ENCODE results near the gene PRRC2C.
A peak's percentile ranks its signal among the peaks of the same experiment; 100 is the strongest.

The PRRC2C gene

GRCh38 chr1:171581226-171581625, 95.9 kb downstream of the PRRC2C start:
- Mint-ChIP-seq H3K4me3 (no peak overlapping the region), H3K36me3 (ENCODE audit: low read depth) (peaks cover 62% of the 10 kb centered on the region)

DNA sequence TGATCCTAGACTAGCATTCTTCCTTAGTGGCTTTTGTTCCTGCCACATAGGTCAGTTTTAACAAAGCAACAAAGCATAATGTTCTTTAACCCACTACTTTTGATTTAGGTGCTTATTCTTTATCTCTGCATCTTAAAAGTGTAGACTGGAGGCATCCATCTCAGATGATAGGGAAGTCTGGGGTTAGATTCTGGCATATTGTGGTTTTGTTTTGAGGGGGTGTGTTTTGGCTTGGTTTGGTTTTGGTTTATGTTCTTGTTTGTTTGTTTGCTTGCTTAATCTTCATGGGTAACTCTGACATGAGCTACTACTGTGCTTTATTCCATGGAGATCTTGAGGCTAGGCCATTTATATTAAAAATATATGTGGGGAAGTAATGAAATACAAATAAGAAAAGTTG, 96.4 kb downstream of the PRRC2C start:
- Mint-ChIP-seq H3K4me1 (no peaks in the 10 kb centered on the region), H3K9me3 (no peaks in the 10 kb centered on the region), H3K36me3 (ENCODE audit: low read depth) (peaks cover 62% of the 10 kb centered on the region), H3K4me3 (no peak overlapping the region), H3K27me3 (ENCODE audit: low read depth, poor library complexity) (no peaks in the 10 kb centered on the region), H3K27ac (peak overlapping the region; percentile 70)
- DNase-seq = no peak
- TF ChIP-seq CTCF (IDR thresholded peaks at IDR 0.05) = no peak

More at GRCh38 chr1:171581226-171581625, 95.9 kb downstream of the PRRC2C start:
- H3K9me3 Mint-ChIP-seq = no peaks in the 10 kb centered on the region
- H3K4me1 Mint-ChIP-seq = no peaks in the 10 kb centered on the region
- no peaks in the 10 kb centered on the region for H3K27me3 Mint-ChIP-seq (ENCODE audit: low read depth, poor library complexity)
- no peak overlapping the region for H3K27ac Mint-ChIP-seq
- TF ChIP-seq CTCF (IDR thresholded peaks at IDR 0.05) = no peak
- DNase-seq = no peak

DNA sequence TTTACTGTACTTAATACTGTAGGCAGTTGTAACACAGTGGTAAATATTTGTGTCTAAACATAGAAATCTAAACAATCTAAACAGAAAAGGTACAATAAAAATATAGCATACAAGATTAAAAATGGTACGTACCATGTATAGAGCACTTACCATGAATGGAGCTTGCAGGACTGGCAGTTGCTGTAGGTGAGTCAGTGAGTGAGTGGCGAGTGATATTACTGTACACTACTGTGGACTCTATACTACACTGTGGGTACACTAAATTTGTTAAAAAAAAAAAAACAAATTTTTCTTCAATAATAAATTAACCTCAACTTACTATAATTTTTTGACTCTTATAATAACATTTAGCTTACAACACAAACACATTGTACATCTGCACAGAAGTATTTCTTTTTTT, 97.3 kb downstream of the PRRC2C start:
- no peaks in the 10 kb centered on the region for H3K27me3 Mint-ChIP-seq (ENCODE audit: low read depth, poor library complexity)
- H3K4me3 Mint-ChIP-seq = no peak overlapping the region
- no peak for DNase-seq
- H3K27ac Mint-ChIP-seq = no peak overlapping the region
- H3K36me3 Mint-ChIP-seq (ENCODE audit: low read depth) = peaks cover 61% of the 10 kb centered on the region
- no peaks in the 10 kb centered on the region for H3K4me1 Mint-ChIP-seq
- no peak for TF ChIP-seq CTCF (IDR thresholded peaks at IDR 0.05)
- H3K9me3 Mint-ChIP-seq = no peaks in the 10 kb centered on the region

DNA sequence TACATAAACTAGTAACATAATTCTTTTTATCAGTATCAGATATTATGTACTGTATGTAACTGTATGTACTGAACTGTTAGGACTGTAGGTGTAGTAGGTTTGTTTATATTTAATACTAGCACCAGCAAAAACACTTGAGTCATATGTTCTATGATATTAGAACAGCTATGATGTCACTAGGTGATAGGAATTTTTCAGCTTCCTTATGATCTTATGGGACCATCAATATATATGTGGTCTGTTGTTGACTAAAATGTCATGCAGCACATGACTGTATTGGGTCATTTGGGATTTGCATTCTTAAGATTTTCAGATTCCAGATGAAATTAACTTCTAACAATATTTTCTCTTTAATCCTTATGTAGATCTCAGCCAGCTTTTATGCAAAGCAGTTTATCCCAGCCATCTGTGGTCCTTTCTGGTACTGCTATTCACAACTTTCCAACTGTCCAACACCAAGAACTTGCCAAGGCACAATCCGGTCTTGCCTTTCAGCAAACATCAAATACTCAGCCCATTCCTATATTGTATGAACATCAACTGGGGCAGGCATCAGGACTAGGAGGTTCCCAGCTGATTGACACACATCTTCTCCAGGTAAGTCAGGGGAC, 98.4 kb downstream of the PRRC2C start:
- Mint-ChIP-seq H3K27ac (no peak overlapping the region), H3K27me3 (ENCODE audit: low read depth, poor library complexity) (no peaks in the 10 kb centered on the region), H3K36me3 (ENCODE audit: low read depth) (peaks cover 65% of the 10 kb centered on the region), H3K4me3 (no peak overlapping the region), H3K4me1 (no peaks in the 10 kb centered on the region), H3K9me3 (no peaks in the 10 kb centered on the region)
- TF ChIP-seq CTCF (IDR thresholded peaks at IDR 0.05) = no peak
- DNase-seq = no peak

- Mint-ChIP-seq H3K4me3 (no peak overlapping the region), H3K4me1 (no peaks in the 10 kb centered on the region), H3K27me3 (ENCODE audit: low read depth, poor library complexity) (no peaks in the 10 kb centered on the region), H3K9me3 (no peaks in the 10 kb centered on the region), H3K36me3 (ENCODE audit: low read depth) (peaks cover 67% of the 10 kb centered on the region), H3K27ac (no peak overlapping the region)
- no peak for TF ChIP-seq CTCF (IDR thresholded peaks at IDR 0.05)
- DNase-seq = no peak
Measured at GRCh38 chr1:171585715-171586114, 100.4 kb downstream of the PRRC2C start.

DNA sequence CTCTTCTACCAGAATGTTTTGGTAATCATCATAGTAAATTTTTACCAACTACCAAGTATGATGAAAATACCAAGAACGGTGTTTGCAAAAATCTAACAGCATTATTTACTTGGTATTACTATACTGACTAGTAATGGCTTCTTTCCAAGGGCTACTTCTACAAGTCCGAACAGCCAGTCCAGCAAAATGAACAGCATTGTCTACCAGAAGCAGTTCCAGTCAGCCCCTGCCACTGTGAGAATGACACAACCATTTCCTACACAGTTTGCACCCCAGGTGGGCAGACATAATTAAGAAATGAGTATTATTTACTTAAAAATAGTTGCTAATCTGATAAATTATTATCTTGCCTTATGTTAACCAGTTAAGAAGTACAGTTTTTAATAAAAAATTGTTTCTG, 102.9 kb downstream of the PRRC2C start:
- H3K36me3 Mint-ChIP-seq (ENCODE audit: low read depth) = peaks cover 82% of the 10 kb centered on the region
- no peak overlapping the region for H3K4me3 Mint-ChIP-seq
- no peaks in the 10 kb centered on the region for H3K9me3 Mint-ChIP-seq
- peak overlapping the region; percentile 95 for H3K27ac Mint-ChIP-seq
- no peak for TF ChIP-seq CTCF (IDR thresholded peaks at IDR 0.05)
- H3K27me3 Mint-ChIP-seq (ENCODE audit: low read depth, poor library complexity) = no peaks in the 10 kb centered on the region
- no peaks in the 10 kb centered on the region for H3K4me1 Mint-ChIP-seq
- DNase-seq = no peak
